HFF-Myc (cell line): Measurements from ENCODE around the gene CDH4.

Experiments used
- DNase-seq: peaks from one replicate; pipeline ENCODE4 v3.0.0-alpha.2; 2011; ENCODE audit warnings: low read depth; ENCODE audit errors: extremely low read depth
- H3K4me3 ChIP-seq: replicated peaks from 2 replicates; pipeline ENCODE4 v1.5.1; 2011; ENCODE audit warnings: low read depth, mild to moderate bottlenecking, control low read depth, low read length
- TF ChIP-seq, protein P1 (sequence below): IDR thresholded peaks from 2 replicates; pipeline ENCODE4 v1.5.1; 2012; ENCODE audit warnings: mild to moderate bottlenecking, low read depth, low read length, control low read depth; ENCODE audit errors: missing control alignments

Gene CDH4

GRCh38 chr20:61937963-61938838 lies 686.1 kb downstream of the CDH4 start:
- TF ChIP-seq, protein P1, sequence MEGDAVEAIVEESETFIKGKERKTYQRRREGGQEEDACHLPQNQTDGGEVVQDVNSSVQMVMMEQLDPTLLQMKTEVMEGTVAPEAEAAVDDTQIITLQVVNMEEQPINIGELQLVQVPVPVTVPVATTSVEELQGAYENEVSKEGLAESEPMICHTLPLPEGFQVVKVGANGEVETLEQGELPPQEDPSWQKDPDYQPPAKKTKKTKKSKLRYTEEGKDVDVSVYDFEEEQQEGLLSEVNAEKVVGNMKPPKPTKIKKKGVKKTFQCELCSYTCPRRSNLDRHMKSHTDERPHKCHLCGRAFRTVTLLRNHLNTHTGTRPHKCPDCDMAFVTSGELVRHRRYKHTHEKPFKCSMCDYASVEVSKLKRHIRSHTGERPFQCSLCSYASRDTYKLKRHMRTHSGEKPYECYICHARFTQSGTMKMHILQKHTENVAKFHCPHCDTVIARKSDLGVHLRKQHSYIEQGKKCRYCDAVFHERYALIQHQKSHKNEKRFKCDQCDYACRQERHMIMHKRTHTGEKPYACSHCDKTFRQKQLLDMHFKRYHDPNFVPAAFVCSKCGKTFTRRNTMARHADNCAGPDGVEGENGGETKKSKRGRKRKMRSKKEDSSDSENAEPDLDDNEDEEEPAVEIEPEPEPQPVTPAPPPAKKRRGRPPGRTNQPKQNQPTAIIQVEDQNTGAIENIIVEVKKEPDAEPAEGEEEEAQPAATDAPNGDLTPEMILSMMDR = no peak
- no peak overlapping the region for H3K4me3 ChIP-seq
- DNase-seq = no peak

GRCh38 chr20:61938839-61939690 lies 687.0 kb downstream of the CDH4 start:
- H3K4me3 ChIP-seq = no peak overlapping the region
- no peak for DNase-seq
- TF ChIP-seq, protein P1 = no peak

GRCh38 chr20:61939691-61940360 lies 687.8 kb downstream of the CDH4 start:
- no peak overlapping the region for H3K4me3 ChIP-seq
- TF ChIP-seq, protein P1 = no peak
- no peak for DNase-seq

GRCh38 chr20:61940491-61940890 lies 688.4 kb downstream of the CDH4 start:
- TF ChIP-seq, protein P1 = no peak
- no peak overlapping the region for H3K4me3 ChIP-seq
- no peak for DNase-seq

DNA sequence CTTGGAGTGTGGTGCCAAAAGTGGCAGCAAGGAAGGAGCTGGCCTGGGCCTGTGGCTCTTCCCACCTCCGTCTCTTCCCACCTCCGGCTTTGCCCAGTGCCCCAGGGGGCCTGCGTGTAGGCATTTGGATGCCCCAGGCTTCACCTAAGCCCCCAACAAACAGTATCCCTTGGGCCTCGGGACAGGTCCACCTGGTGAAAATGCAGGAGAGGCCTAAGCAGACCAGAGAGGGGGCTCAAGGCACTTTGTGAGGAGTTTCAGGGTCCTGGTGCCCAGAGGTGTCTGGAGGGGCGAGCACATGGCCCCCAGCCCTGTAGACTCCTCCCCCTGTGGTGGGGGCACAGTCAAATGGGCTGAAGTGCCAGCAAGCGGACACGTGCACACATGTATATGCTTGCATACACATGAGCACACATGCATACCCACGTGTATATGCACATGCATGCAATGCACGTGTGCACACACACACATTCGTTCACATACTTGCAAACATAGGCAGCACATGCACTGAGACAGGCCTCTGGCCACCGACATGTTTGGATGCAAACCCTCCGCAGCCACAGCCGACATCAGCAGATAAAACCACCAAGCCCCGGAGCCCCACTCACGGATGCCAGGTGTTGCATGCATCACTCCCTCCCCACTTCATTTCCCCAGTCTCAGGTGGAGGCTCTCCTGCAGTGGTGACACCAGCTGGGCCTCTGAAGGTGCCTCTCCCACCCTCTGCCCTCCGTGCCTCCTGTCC lies 689.1 kb downstream of the CDH4 start:
- H3K4me3 ChIP-seq = no peak overlapping the region
- no peak for DNase-seq
- TF ChIP-seq, protein P1 = no peak

DNA sequence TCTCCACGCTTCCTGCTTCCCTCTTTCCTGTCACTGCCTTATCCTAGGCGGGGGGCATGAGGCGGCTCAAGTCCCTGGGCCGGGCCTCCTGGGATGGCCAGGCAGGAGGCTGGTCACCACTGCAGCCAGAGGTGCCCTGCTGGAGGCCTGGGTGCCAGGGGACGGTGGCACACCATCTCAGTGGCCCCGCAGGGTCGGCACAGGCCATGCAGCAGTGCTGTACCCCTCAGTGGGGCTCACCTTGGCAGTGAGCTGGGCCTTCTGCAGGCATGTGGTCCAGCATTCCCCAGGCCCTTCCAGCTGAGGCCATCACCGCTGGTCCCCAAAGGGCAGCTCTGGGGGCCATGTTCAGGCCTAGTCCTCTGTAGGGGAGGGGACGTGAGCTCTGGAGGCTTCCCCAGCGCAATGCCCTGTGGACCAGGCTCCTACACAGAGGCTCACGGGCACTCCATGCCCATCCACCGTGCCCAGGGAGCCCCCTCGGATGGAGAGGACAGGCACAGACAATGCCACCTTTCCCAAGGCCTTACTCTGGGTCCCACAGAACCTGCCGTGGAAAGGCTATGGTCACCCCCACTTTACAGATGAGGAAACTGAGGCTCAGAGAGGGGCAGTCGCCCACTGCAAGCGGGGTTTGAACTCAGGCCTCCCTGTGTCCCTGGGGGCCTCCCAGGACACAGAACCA lies 689.8 kb downstream of the CDH4 start:
- no peak for DNase-seq
- TF ChIP-seq, protein P1 = no peak
- H3K4me3 ChIP-seq = no peak overlapping the region
